Stimulated activated CD8-positive, alpha-beta memory T cell treated with anti-CD3 and anti-CD28 coated beads, Interleukin-7, amount 100 ng/mL, for 48 hours (primary cell): Measurements from ENCODE around the gene SPATA21.
"Not testable (repeated sequence)": the region's sequence is repeated elsewhere in the genome, so short reads cannot be mapped to it uniquely, and the experiment has no call there.

ENCODE experiments used
- DNase-seq, 2 donors: peaks; one replicate each; pipeline ENCODE4 v3.0.0-alpha.2; 2020; ENCODE audit warnings: low read depth in 1 of 2; ENCODE audit errors: extremely low read depth in 1 of 2

Gene SPATA21

GRCh38 chr1:16386454-16387113 lies 50.6 kb downstream of the SPATA21 start:
- DNase-seq, result no peak

GRCh38 chr1:16385659-16386453 lies 51.4 kb downstream of the SPATA21 start:
- DNase-seq, result no peak

- DNase-seq, result no peak
Measured at GRCh38 chr1:16383888-16384287, 53.3 kb downstream of the SPATA21 start.

GRCh38 chr1:16380868-16381267 lies 56.4 kb downstream of the SPATA21 start:
- DNase-seq, result no peak

- DNase-seq, result no peak
Measured at GRCh38 chr1:16378443-16378842, 58.8 kb downstream of the SPATA21 start.

- no peak for DNase-seq
Measured at GRCh38 chr1:16376971-16377370, 60.3 kb downstream of the SPATA21 start.

- no peak for DNase-seq
Measured at GRCh38 chr1:16375521-16376340, 61.5 kb downstream of the SPATA21 start.

GRCh38 chr1:16374266-16374665 lies 63.0 kb downstream of the SPATA21 start:
- DNase-seq, result no peak

- no peak for DNase-seq
Measured at GRCh38 chr1:16372535-16373285, 64.5 kb downstream of the SPATA21 start.

GRCh38 chr1:16371725-16372124 lies 65.5 kb downstream of the SPATA21 start:
- DNase-seq, result no peak

GRCh38 chr1:16369821-16370220 lies 67.4 kb downstream of the SPATA21 start:
- no peak for DNase-seq

GRCh38 chr1:16367968-16368890 lies 69.0 kb downstream of the SPATA21 start:
- DNase-seq, result no peak

GRCh38 chr1:16367258-16367967 lies 69.8 kb downstream of the SPATA21 start:
- peak; percentile 80 to 83 for DNase-seq

- peak; percentile 91 to 93 for DNase-seq
Measured at GRCh38 chr1:16366722-16367257, 70.4 kb downstream of the SPATA21 start, which contains the start of gene SZRD1. Gene SZRD1, plus strand, starts transcription at chr1:16367242. Its CDS starts 16 bp downstream, at chr1:16367258.

GRCh38 chr1:16365146-16365498 lies 72.1 kb downstream of the SPATA21 start:
- not testable (repeated sequence) for DNase-seq

GRCh38 chr1:16356867-16357266 lies 80.4 kb downstream of the SPATA21 start:
- DNase-seq, result no peak

GRCh38 chr1:16354619-16355018 lies 82.6 kb downstream of the SPATA21 start:
- DNase-seq, result no peak

GRCh38 chr1:16352842-16353535 lies 84.2 kb downstream of the SPATA21 start:
- DNase-seq, result no peak
